ENCODE measurements around the gene ADGRV1. TPM values are rescaled to one million over a fixed set of nuclear protein-coding genes. Genes with fewer than 3 reads are reported as not detected.

The ADGRV1 gene
- total and polyA plus RNA-seq, 2 donors (not counting 3 experiments of a cell fraction or from before 2014, with no cell fraction given) = 0.11 to 0.55 TPM

- Histone ChIP-seq H3K4me2 (ENCODE audit: insufficient read depth, low read length) (no peak overlapping the region), H2AFZ (ENCODE audit: low read depth, low read length) (no peak overlapping the region), H3K27ac (ENCODE audit: insufficient read depth, low read depth, low read length) (no peak overlapping the region), H3K79me2 (ENCODE audit: control insufficient read depth, insufficient read depth, low read length) (no peaks in the 10 kb centered on the region), H4K20me1 (replicated peaks; ENCODE audit: control insufficient read depth, extremely low read depth, insufficient read depth, low read length) (no peaks in the 10 kb centered on the region), H3K4me3 (replicated peaks in 1 of 3; ENCODE audit: insufficient read depth in 1 of 3, low read depth in 1 of 3, low read length in 3 of 3) (no peak overlapping the region), H3K9ac (replicated peaks; ENCODE audit: extremely low read depth, insufficient read depth, low read length) (no peak overlapping the region), H3K36me3 (ENCODE audit: control insufficient read depth in 2 of 2, extremely low read depth in 1 of 2, insufficient read depth in 2 of 2, low read length in 2 of 2) (no peaks in the 10 kb centered on the region), H3K27me3 (ENCODE audit: control insufficient read depth in 2 of 2, insufficient read depth in 2 of 2, low read length in 2 of 2) (no peaks in the 10 kb centered on the region), H3K9me1 (replicated peaks; ENCODE audit: control insufficient read depth, extremely low read depth, insufficient read depth, low read length) (no peaks in the 10 kb centered on the region), H3K9me3 (replicated peaks; ENCODE audit: control insufficient read depth, insufficient read depth, low read length) (no peaks in the 10 kb centered on the region), H3K4me1 (ENCODE audit: control insufficient read depth, extremely low read depth, insufficient read depth, low read length) (no peaks in the 10 kb centered on the region)
- no peak for FAIRE-seq
- no TSS peak for BruUV-seq (replicated peaks)
- CTCF ChIA-PET = interaction anchor here (1.1 kb wide), 1 partner anchor 14 kb away, joined by 3 read pairs; no protein-coding TSS in a partner anchor
- dilution Hi-C loops (cut with MboI; ENCODE audit: extremely low pct_ligation_motif_present, low sequenced_read_pairs) (no loop called here), intact Hi-C loops (cut with micrococcal nuclease) (no loop called here)
- TF ChIP-seq MYC (IDR thresholded peaks at IDR 0.05; ENCODE audit: low read depth, low read length) (no peak), JUN (IDR thresholded peaks at IDR 0.05; ENCODE audit: borderline replicate concordance, insufficient read depth, insufficient read length, low read depth) (no peak), CTCF (IDR thresholded peaks at IDR 0.05; ENCODE audit: extremely low read depth in 1 of 2, insufficient read depth in 1 of 2, low read depth in 1 of 2, low read length in 2 of 2) (no peak), FOS (IDR thresholded peaks at IDR 0.05; ENCODE audit: borderline replicate concordance, insufficient read depth, low read length) (no peak), POLR2AphosphoS5 (IDR thresholded peaks at IDR 0.05; ENCODE audit: insufficient read depth, low read depth, low read length) (no peak), EZH2 (IDR thresholded peaks at IDR 0.05; ENCODE audit: borderline replicate concordance, low read depth, low read length, severe bottlenecking) (no peak), POLR2A (IDR thresholded peaks at IDR 0.05; ENCODE audit: low read depth, low read length) (no peak), MAX (IDR thresholded peaks at IDR 0.05; ENCODE audit: insufficient read depth, insufficient read length) (no peak), GATA2 (IDR thresholded peaks at IDR 0.05; ENCODE audit: insufficient read depth, insufficient read length, low read depth, low read length) (no peak)
- POLR2A ChIA-PET = no interaction called here
- DNase-seq (ENCODE audit: low read depth, low spot score) = no peak
These were observed 617.1 kb downstream of the ADGRV1 start for GRCh38 chr5:91175708-91176107.
